Activated naive CD8-positive, alpha-beta T cell treated with anti-CD3 and anti-CD28 coated beads for 36 hours (primary cell): ENCODE data around the gene RPP40. TPM values are rescaled to one million over a fixed set of nuclear protein-coding genes. Genes with fewer than 3 reads are reported as not detected.

Experiments used
- DNase-seq: peaks from one replicate; pipeline ENCODE4 v3.0.0; 2021
- H3K27ac Mint-ChIP-seq: one replicate; pipeline ENCODE4 v1.8.0; 2022; ENCODE audit warnings: mild to moderate bottlenecking, moderate library complexity, mixed read lengths
- H3K27me3 Mint-ChIP-seq: one replicate; pipeline ENCODE4 v1.8.0; 2022; ENCODE audit warnings: mild to moderate bottlenecking, mixed read lengths
- H3K36me3 Mint-ChIP-seq: one replicate; pipeline ENCODE4 v1.8.0; 2021; ENCODE audit warnings: mild to moderate bottlenecking, mixed read lengths
- H3K4me1 Mint-ChIP-seq: one replicate; pipeline ENCODE4 v1.8.0; 2021; ENCODE audit warnings: mixed read lengths
- H3K4me3 Mint-ChIP-seq: one replicate; pipeline ENCODE4 v1.8.0; 2022; ENCODE audit warnings: mild to moderate bottlenecking, moderate library complexity, mixed read lengths
- H3K9me3 Mint-ChIP-seq: one replicate; pipeline ENCODE4 v1.8.0; 2022; ENCODE audit warnings: mixed read lengths
- total RNA-seq, 2 experiments: library from RNA; stranded (reverse); gene quantifications; one replicate each; pipeline ENCODE4 v1.2.3, GENCODE V29; 2021

RPP40 gene
- total RNA-seq, 2 experiments from 2014 or later: 18.9 to 20.6 TPM

GRCh38 chr6:4997862-4998261, 6.0 kb downstream of the RPP40 start:
- peaks cover 39% of the 10 kb centered on the region for H3K36me3 Mint-ChIP-seq
- H3K9me3 Mint-ChIP-seq: no peaks in the 10 kb centered on the region
- H3K4me1 Mint-ChIP-seq: peaks cover 9% of the 10 kb centered on the region
- H3K27ac Mint-ChIP-seq: no peak overlapping the region
- DNase-seq: no peak
- H3K4me3 Mint-ChIP-seq: no peak overlapping the region
- H3K27me3 Mint-ChIP-seq: no peaks in the 10 kb centered on the region

- Mint-ChIP-seq H3K9me3 (no peaks in the 10 kb centered on the region), H3K36me3 (peaks cover 45% of the 10 kb centered on the region), H3K27me3 (no peaks in the 10 kb centered on the region), H3K27ac (no peak overlapping the region), H3K4me3 (no peak overlapping the region), H3K4me1 (no peaks in the 10 kb centered on the region)
- no peak for DNase-seq
Measured at GRCh38 chr6:4994741-4995140, 9.1 kb downstream of the RPP40 start.

- peaks cover 22% of the 10 kb centered on the region for H3K36me3 Mint-ChIP-seq
- no peaks in the 10 kb centered on the region for H3K4me1 Mint-ChIP-seq
- no peak overlapping the region for H3K27ac Mint-ChIP-seq
- H3K4me3 Mint-ChIP-seq: no peak overlapping the region
- DNase-seq: no peak
- H3K27me3 Mint-ChIP-seq: no peaks in the 10 kb centered on the region
- H3K9me3 Mint-ChIP-seq: no peaks in the 10 kb centered on the region
Measured at GRCh38 chr6:4987432-4987831, 16.4 kb downstream of the RPP40 start.

- peaks cover 21% of the 10 kb centered on the region for H3K36me3 Mint-ChIP-seq
- H3K4me1 Mint-ChIP-seq: no peaks in the 10 kb centered on the region
- H3K27ac Mint-ChIP-seq: no peak overlapping the region
- no peaks in the 10 kb centered on the region for H3K27me3 Mint-ChIP-seq
- no peaks in the 10 kb centered on the region for H3K9me3 Mint-ChIP-seq
- H3K4me3 Mint-ChIP-seq: no peak overlapping the region
- no peak for DNase-seq
Measured at GRCh38 chr6:4986999-4987398, 16.8 kb downstream of the RPP40 start.

- no peaks in the 10 kb centered on the region for H3K4me1 Mint-ChIP-seq
- H3K27ac Mint-ChIP-seq: no peak overlapping the region
- DNase-seq: no peak
- no peak overlapping the region for H3K4me3 Mint-ChIP-seq
- peaks cover 7% of the 10 kb centered on the region for H3K36me3 Mint-ChIP-seq
- H3K27me3 Mint-ChIP-seq: no peaks in the 10 kb centered on the region
- H3K9me3 Mint-ChIP-seq: peaks cover 20% of the 10 kb centered on the region
Measured at GRCh38 chr6:4983322-4983721, 20.5 kb downstream of the RPP40 start.

- Mint-ChIP-seq H3K9me3 (peaks cover 27% of the 10 kb centered on the region), H3K27me3 (no peaks in the 10 kb centered on the region), H3K36me3 (peaks cover 7% of the 10 kb centered on the region), H3K4me3 (no peak overlapping the region), H3K27ac (no peak overlapping the region), H3K4me1 (no peaks in the 10 kb centered on the region)
- DNase-seq: no peak
Measured at GRCh38 chr6:4981761-4982160, 22.1 kb downstream of the RPP40 start.

- no peak for DNase-seq
- Mint-ChIP-seq H3K4me3 (no peak overlapping the region), H3K27ac (no peak overlapping the region), H3K4me1 (no peaks in the 10 kb centered on the region), H3K9me3 (peaks cover 32% of the 10 kb centered on the region), H3K27me3 (no peaks in the 10 kb centered on the region), H3K36me3 (peaks cover 9% of the 10 kb centered on the region)
Measured at GRCh38 chr6:4979426-4979825, 24.4 kb downstream of the RPP40 start.

GRCh38 chr6:4977468-4977867, 26.4 kb downstream of the RPP40 start:
- Mint-ChIP-seq H3K27me3 (no peaks in the 10 kb centered on the region), H3K36me3 (peaks cover 9% of the 10 kb centered on the region), H3K9me3 (peaks cover 32% of the 10 kb centered on the region), H3K4me3 (no peak overlapping the region), H3K4me1 (no peaks in the 10 kb centered on the region), H3K27ac (no peak overlapping the region)
- DNase-seq: no peak

- Mint-ChIP-seq H3K9me3 (peaks cover 28% of the 10 kb centered on the region), H3K27ac (no peak overlapping the region), H3K36me3 (peaks cover 9% of the 10 kb centered on the region), H3K4me3 (no peak overlapping the region), H3K4me1 (no peaks in the 10 kb centered on the region), H3K27me3 (no peaks in the 10 kb centered on the region)
- DNase-seq: no peak
Measured at GRCh38 chr6:4975506-4975905, 28.3 kb downstream of the RPP40 start.

GRCh38 chr6:4974962-4975361, 28.9 kb downstream of the RPP40 start:
- no peak overlapping the region for H3K27ac Mint-ChIP-seq
- H3K4me1 Mint-ChIP-seq: no peaks in the 10 kb centered on the region
- peaks cover 23% of the 10 kb centered on the region for H3K9me3 Mint-ChIP-seq
- H3K27me3 Mint-ChIP-seq: no peaks in the 10 kb centered on the region
- peaks cover 9% of the 10 kb centered on the region for H3K36me3 Mint-ChIP-seq
- H3K4me3 Mint-ChIP-seq: no peak overlapping the region
- DNase-seq: no peak

- no peak for DNase-seq
- no peak overlapping the region for H3K27ac Mint-ChIP-seq
- no peak overlapping the region for H3K4me3 Mint-ChIP-seq
- H3K9me3 Mint-ChIP-seq: peaks cover 18% of the 10 kb centered on the region
- H3K27me3 Mint-ChIP-seq: no peaks in the 10 kb centered on the region
- H3K36me3 Mint-ChIP-seq: peaks cover 4% of the 10 kb centered on the region
- no peaks in the 10 kb centered on the region for H3K4me1 Mint-ChIP-seq
Measured at GRCh38 chr6:4973982-4974745, 29.7 kb downstream of the RPP40 start.

- H3K27ac Mint-ChIP-seq: no peak overlapping the region
- H3K4me1 Mint-ChIP-seq: no peaks in the 10 kb centered on the region
- no peaks in the 10 kb centered on the region for H3K27me3 Mint-ChIP-seq
- H3K9me3 Mint-ChIP-seq: peaks cover 13% of the 10 kb centered on the region
- H3K4me3 Mint-ChIP-seq: no peak overlapping the region
- no peak for DNase-seq
- H3K36me3 Mint-ChIP-seq: peaks cover 3% of the 10 kb centered on the region
Measured at GRCh38 chr6:4973415-4973814, 30.4 kb downstream of the RPP40 start.

- peaks cover 2% of the 10 kb centered on the region for H3K36me3 Mint-ChIP-seq
Measured at GRCh38 chr6:4972438-4972837, 31.4 kb downstream of the RPP40 start.

GRCh38 chr6:4971851-4972250, 32.0 kb downstream of the RPP40 start:
- Mint-ChIP-seq H3K27me3 (no peaks in the 10 kb centered on the region), H3K36me3 (peaks cover 2% of the 10 kb centered on the region), H3K4me1 (no peaks in the 10 kb centered on the region), H3K9me3 (peaks cover 6% of the 10 kb centered on the region), H3K27ac (no peak overlapping the region), H3K4me3 (no peak overlapping the region)
- no peak for DNase-seq

More at GRCh38 chr6:4972438-4972837, 31.4 kb downstream of the RPP40 start:
- H3K9me3 Mint-ChIP-seq: peaks cover 9% of the 10 kb centered on the region
- H3K4me3 Mint-ChIP-seq: no peak overlapping the region
- H3K27me3 Mint-ChIP-seq: no peaks in the 10 kb centered on the region
- H3K27ac Mint-ChIP-seq: no peak overlapping the region
- no peak for DNase-seq
- H3K4me1 Mint-ChIP-seq: no peaks in the 10 kb centered on the region

GRCh38 chr6:4970739-4971395, 33.0 kb downstream of the RPP40 start:
- no peak overlapping the region for H3K4me3 Mint-ChIP-seq
- DNase-seq: no peak
- H3K36me3 Mint-ChIP-seq: no peaks in the 10 kb centered on the region
- no peaks in the 10 kb centered on the region for H3K27me3 Mint-ChIP-seq
- no peak overlapping the region for H3K27ac Mint-ChIP-seq
- H3K9me3 Mint-ChIP-seq: no peaks in the 10 kb centered on the region
- no peaks in the 10 kb centered on the region for H3K4me1 Mint-ChIP-seq
